Measurements from ENCODE around the gene COL10A1. TPM values are rescaled to one million over a fixed set of nuclear protein-coding genes. Genes with fewer than 3 reads are reported as not detected.

Gene COL10A1
- total and polyA plus RNA-seq, 10 of the 15 experiments (the other 5 are each of a cell fraction or from before 2014, with no cell fraction given), result 0.02 to 0.33 (median 0.06) TPM; not detected in 5

GRCh38 chr6:116168148-116168547, 42.2 kb upstream of the COL10A1 start:
- no peak overlapping the region for H3K9ac ChIP-seq (ENCODE audit: control insufficient read depth, insufficient read depth, low read length)
- RAD21 ChIA-PET (ENCODE audit: unreplicated experiment), result no interaction called here
- SMC1A ChIA-PET (ENCODE audit: uncharacterized antibody, unreplicated experiment), result interaction anchor here (0.7 to 1.3 kb wide), 7 partner anchors 9 to 764 kb away, joined by 3 to 4 read pairs (median 3); no protein-coding TSS in a partner anchor
- no peak for FAIRE-seq
- no peak overlapping the region for H3K4me3 ChIP-seq
- intact Hi-C loops (cut with micrococcal nuclease; ENCODE audit: unreplicated experiment) (no loop called here), in situ Hi-C loops (cut with MboI) (no loop called here)
- CTCF ChIA-PET, result interaction anchor here (0.8 to 1.6 kb wide), 3 partner anchors 10 to 151 kb away, joined by 3 to 4 read pairs (median 4); no protein-coding TSS in a partner anchor
- no peak overlapping the region for H3K27ac ChIP-seq (ENCODE audit: control insufficient read depth, insufficient read depth)
- 100% methylated on average over 1 of the region's 1 CpG for WGBS (ENCODE audit: insufficient coverage, insufficient replicate concordance, low lambda C conversion rate, missing lambda C conversion rate)
- no peaks in the 10 kb centered on the region for H3K27me3 ChIP-seq (replicated peaks in 1 of 2; ENCODE audit: control insufficient read depth in 2 of 2, insufficient read depth in 2 of 2, low read length in 1 of 2)
- no peak overlapping the region for H3K4me2 ChIP-seq (ENCODE audit: control insufficient read depth, insufficient read depth)
- DNase-seq (ENCODE audit: low read depth, low spot score), result no peak
- no peaks in the 10 kb centered on the region for H3K4me1 ChIP-seq (ENCODE audit: control insufficient read depth, insufficient read depth, low read length)
- BruUV-seq (replicated peaks), result no TSS peak
- POLR2A ChIA-PET, result no interaction called here
- peaks cover 13% of the 10 kb centered on the region for H3K9me3 ChIP-seq (replicated peaks; ENCODE audit: control insufficient read depth, insufficient read depth, low read length)
- ATAC-seq, result no peak
- no peak overlapping the region for H2AFZ ChIP-seq (ENCODE audit: control insufficient read depth, low read depth, low read length)
- H3K36me3 ChIP-seq (ENCODE audit: control insufficient read depth in 2 of 2, insufficient read depth in 2 of 2, low read length in 1 of 2), result peaks cover 0 to 1% of the 10 kb centered on the region in 2 experiments; a peak in 1 of 4 replicates
- no peaks in the 10 kb centered on the region; the same call in 1 of the 2 replicates for H3K79me2 ChIP-seq (ENCODE audit: control insufficient read depth, insufficient read depth, low read length)
- TF ChIP-seq HDAC2 (IDR thresholded peaks at IDR 0.05) (no peak), CHD1 (IDR thresholded peaks at IDR 0.05; ENCODE audit: low read depth, low read length) (no peak), ZNF384 (IDR thresholded peaks at IDR 0.05; ENCODE audit: borderline replicate concordance, low read depth, low read length) (no peak), BRCA1 (IDR thresholded peaks at IDR 0.05; ENCODE audit: low read depth, low read length) (no peak), MTA2 (IDR thresholded peaks at IDR 0.05; ENCODE audit: low read depth) (no peak), ZNF24 (IDR thresholded peaks at IDR 0.05) (no peak), ZSCAN29 (IDR thresholded peaks at IDR 0.05) (no peak), KDM1A (IDR thresholded peaks at IDR 0.05; ENCODE audit: borderline replicate concordance) (no peak), CHD2 (IDR thresholded peaks at IDR 0.05; ENCODE audit: borderline replicate concordance, low read depth, low read length) (no peak), NFXL1 (IDR thresholded peaks at IDR 0.05; ENCODE audit: borderline replicate concordance) (no peak), POLR2AphosphoS2 (IDR thresholded peaks at IDR 0.05; ENCODE audit: low read depth, low read length) (no peak), ZBTB33 (IDR thresholded peaks at IDR 0.05) (no peak), MLLT1 (IDR thresholded peaks at IDR 0.05) (no peak), MEF2B (IDR thresholded peaks at IDR 0.05; ENCODE audit: partially characterized antibody, poor library complexity, severe bottlenecking) (no peak), CBFB (IDR thresholded peaks at IDR 0.05; ENCODE audit: low read depth) (no peak), SIN3A (IDR thresholded peaks at IDR 0.05; ENCODE audit: low read depth, low read length) (no peak), EZH2 (IDR thresholded peaks at IDR 0.05; ENCODE audit: borderline replicate concordance, control insufficient read depth, low read depth, low read length) (no peak)
- H4K20me1 ChIP-seq (ENCODE audit: control insufficient read depth, insufficient read depth), result no peaks in the 10 kb centered on the region
